NCI-H446 treated with DMSO at 0.1 percent for 48 hours (cell line): ENCODE results near the gene TYR.
"Not testable (repeated sequence)": the region's sequence is repeated elsewhere in the genome, so short reads cannot be mapped to it uniquely, and the experiment has no call there.

Experiments used
- DNase-seq: peaks from one replicate; lab custom pipeline; 2025; lab: John Stamatoyannopoulos, UW

Gene TYR

GRCh38 chr11:89272540-89273088 lies 94.9 kb downstream of the TYR start:
- not testable (repeated sequence) for DNase-seq

GRCh38 chr11:89273220-89273619 lies 95.5 kb downstream of the TYR start:
- not testable (repeated sequence) for DNase-seq

GRCh38 chr11:89275966-89276365 lies 98.3 kb downstream of the TYR start:
- no peak for DNase-seq

GRCh38 chr11:89279176-89279575 lies 101.5 kb downstream of the TYR start:
- no peak for DNase-seq

GRCh38 chr11:89281032-89281677 lies 103.5 kb downstream of the TYR start:
- not testable (repeated sequence) for DNase-seq

GRCh38 chr11:89286601-89287000 lies 108.9 kb downstream of the TYR start:
- DNase-seq = not testable (repeated sequence)

GRCh38 chr11:89288004-89288403 lies 110.3 kb downstream of the TYR start:
- not testable (repeated sequence) for DNase-seq

- no peak for DNase-seq
Observed at GRCh38 chr11:89293965-89294679, 116.4 kb downstream of the TYR start.

- not testable (repeated sequence) for DNase-seq
Observed at GRCh38 chr11:89295023-89295422, 117.3 kb downstream of the TYR start.

- DNase-seq = not testable (repeated sequence)
Observed at GRCh38 chr11:89303029-89303428, 125.4 kb downstream of the TYR start.

GRCh38 chr11:89308272-89308671 lies 130.6 kb downstream of the TYR start:
- not testable (repeated sequence) for DNase-seq

- DNase-seq = not testable (repeated sequence)
Observed at GRCh38 chr11:89309321-89309985, 131.8 kb downstream of the TYR start.

- DNase-seq = not testable (repeated sequence)
Observed at GRCh38 chr11:89310607-89311006, 132.9 kb downstream of the TYR start.

GRCh38 chr11:89321401-89321800 lies 143.7 kb downstream of the TYR start:
- DNase-seq = no peak

GRCh38 chr11:89327885-89328284 lies 150.2 kb downstream of the TYR start:
- no peak for DNase-seq

GRCh38 chr11:89331940-89332339 lies 154.3 kb downstream of the TYR start:
- DNase-seq = not testable (repeated sequence)

- not testable (repeated sequence) for DNase-seq
Observed at GRCh38 chr11:89333704-89334103, 156.0 kb downstream of the TYR start.

- DNase-seq = not testable (repeated sequence)
Observed at GRCh38 chr11:89337100-89337650, 159.5 kb downstream of the TYR start.

- not testable (repeated sequence) for DNase-seq
Observed at GRCh38 chr11:89338073-89338472, 160.4 kb downstream of the TYR start.

GRCh38 chr11:89340450-89340849 lies 162.8 kb downstream of the TYR start:
- DNase-seq = not testable (repeated sequence)

GRCh38 chr11:89342880-89343572 lies 165.4 kb downstream of the TYR start:
- not testable (repeated sequence) for DNase-seq
